ENCODE data around the gene ICOS.
"Not testable (repeated sequence)": the region's sequence is repeated elsewhere in the genome, so short reads cannot be mapped to it uniquely, and the experiment has no call there.

ICOS gene

DNA sequence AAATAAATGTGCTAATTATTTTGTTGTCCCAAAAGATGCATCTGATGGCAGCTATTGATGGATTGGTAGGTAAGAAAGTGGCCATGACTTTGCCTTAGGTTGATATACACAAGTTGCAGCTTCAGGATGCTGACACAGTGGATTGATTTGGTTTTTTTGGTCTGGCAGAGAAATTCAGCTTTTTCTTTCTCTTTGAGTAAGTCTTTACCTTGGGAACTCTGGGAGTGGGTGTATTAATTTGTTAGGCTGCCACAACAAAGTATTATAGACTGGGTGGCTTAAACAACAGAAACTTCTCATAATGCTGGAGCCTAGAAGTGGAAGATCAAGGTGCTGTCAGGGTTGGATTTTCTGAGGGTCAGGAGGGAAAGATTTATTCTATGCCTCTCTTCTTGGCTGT, 19.8 kb upstream of the ICOS start:
- FAIRE-seq (no peak), DNase-seq (ENCODE audit: low spot score) (no peak)

DNA sequence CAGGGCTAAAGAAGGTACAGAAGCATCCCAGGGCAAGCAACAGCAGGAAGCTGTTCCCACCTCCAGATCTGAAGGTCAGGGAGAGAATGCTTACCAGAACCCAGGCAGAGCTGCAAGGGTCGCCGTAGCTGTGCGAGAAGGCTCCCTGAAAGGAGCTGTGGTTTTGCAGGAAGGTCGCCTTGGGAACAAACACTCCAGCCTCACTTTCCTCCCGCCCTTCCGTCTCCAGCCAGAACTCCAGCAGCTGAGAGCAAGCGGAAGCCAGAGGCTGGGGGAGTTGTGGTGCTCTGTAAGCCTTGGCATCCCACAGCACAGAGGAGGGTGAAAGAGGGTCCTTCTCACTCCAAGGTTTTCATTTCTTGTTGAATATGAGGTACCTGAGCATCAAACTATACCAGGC, 18.3 kb upstream of the ICOS start:
- FAIRE-seq (no peak), DNase-seq (ENCODE audit: low spot score) (no peak)

DNA sequence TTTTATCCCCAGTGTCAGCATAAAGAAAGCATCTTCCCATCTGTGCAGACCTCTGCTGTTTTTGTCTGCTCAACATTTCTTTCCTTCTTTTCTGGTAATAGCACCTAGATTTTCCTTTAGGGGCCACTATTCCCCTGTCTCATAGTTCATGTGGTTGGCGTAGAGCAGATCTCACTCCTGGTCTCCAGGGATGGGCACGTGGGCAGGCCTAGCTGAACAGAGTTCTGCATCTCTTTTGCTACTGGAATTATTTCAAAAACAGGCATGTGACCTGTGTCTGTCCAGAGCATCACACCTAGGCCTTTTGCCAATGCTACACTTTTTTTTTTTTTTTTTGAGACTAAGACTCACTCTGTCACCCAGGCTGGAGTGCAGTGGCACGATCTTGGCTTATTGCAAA, 17.7 kb upstream of the ICOS start:
- FAIRE-seq: no peak
- DNase-seq (ENCODE audit: low spot score): no peak

DNA sequence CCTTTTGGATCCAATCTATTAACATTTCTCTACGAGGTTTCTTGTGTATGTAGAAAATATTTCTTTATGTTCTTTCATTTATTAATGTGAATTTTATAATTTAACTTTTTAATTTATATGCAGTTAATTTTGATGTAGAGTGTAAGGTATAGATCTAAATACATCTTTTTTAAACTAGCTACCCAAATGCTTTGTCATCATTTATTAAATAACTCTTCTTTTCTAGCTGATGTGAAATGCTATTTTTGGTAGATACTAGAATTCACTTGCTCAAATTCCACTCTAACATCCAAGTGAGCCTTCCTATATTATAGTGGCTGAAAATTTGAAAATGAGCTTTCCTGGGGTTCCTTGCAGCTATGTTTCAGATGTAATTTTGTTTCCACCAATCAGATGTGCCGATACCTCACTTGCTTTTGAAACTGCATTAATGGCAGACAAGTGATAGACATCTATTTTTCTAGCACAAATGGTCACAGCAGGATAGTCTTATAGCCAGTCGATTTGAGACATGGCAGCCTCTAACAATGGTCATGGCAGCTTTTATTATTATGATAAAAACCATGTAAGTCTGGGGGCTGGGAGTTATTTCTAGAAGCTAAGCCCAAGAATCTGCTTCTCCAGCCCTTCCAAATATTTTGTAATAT, 10.9 kb upstream of the ICOS start:
- DNase-seq (ENCODE audit: low spot score): no peak
- no peak for FAIRE-seq

DNA sequence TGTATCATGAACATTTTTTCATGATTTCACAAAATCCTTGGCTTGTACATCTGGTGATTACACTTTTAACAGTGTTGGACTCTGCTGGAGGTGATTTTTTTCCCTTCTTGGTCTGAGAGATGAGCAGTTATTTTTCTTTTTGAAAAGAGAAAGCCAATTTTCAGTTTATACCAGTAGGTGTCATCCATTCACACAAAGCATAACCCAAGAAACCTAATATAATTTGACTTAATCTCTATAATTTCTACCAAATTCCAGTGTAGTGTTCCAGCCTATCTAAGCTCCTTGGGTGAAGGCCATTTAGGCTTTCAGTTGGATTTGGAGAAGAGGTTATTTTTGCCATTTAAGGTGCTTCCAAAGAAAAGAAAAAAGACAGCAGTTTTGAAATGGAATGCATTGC, 7.7 kb upstream of the ICOS start:
- FAIRE-seq (no peak), DNase-seq (ENCODE audit: low spot score) (no peak)

DNA sequence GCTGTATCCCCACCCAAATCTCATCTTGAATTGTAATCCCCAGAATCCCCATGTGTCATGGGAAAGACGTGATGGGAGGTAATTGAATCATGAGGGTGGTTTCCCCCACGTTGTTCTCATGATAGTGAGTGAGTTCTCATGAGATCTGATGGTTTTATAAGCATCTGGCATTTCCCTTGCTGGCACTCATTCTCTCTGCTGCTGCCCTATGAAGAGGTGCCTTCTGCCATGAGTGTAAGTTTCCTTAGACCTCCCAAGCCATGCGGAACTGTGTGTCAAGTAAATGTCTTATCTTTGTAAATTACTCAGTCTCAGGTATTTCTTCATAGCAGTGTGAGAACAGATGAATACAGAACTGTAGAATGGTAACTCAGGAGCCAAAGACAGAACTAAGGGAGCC, 5.3 kb upstream of the ICOS start:
- not testable (repeated sequence) for DNase-seq (ENCODE audit: low spot score); FAIRE-seq

DNA sequence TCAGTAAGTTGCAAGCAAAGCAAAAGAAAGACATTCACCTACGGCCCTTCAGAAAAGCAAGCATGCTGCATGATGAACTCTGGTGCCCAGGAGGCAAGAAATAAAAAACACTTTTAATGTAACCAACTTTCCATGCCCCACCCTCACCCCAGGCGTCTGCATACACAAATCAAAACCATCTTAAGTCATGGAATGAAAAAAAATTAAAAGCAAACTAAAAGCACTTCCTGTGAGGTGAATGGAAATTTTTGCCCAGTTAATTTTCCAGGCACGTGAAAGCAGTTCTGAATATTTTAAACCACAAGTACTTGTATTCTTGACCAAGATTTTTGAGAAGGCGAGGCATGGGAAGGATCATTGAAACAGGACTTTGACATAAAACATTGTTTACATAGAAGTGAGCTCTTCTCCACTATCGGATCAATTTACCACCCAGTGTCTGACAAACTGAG, 2.5 kb upstream of the ICOS start:
- DNase-seq (ENCODE audit: low spot score): no peak
- no peak for FAIRE-seq

DNA sequence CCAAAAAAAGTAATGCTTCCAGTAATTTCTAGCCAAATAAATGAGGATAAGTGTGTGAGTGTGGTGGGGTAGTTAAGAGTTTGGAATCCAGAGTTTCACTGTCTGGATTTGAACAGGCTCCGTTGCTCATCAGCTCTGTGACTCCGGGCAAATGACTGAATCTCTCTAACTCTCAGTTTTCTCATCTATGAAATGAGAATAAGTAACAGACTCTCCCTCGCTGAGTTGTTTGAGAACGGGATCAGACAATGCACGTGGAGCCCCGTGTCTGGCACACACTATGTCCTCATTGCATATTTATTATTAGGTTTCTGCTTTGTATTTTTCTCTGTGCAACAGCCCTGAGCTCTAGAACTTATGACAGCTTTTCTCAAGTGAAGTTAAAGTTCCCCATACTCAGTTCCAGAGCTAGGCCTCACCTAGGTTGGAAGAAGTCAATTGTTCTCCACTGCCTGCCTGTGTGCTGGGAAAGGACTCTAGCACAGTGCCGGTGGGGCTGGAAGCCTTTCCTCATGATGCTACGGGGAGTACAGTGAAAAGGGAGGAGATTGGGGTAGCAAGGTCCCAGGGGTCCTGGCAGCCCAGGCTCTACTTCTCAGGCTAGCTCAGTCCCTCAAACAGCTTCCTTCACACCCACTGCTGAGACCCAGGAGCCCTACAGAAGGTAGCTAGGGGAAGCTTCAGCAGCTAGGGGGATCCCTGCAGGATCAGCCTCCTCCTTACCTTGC, 1.7 kb upstream of the ICOS start:
- FAIRE-seq: no peak
- DNase-seq (ENCODE audit: low spot score): no peak

DNA sequence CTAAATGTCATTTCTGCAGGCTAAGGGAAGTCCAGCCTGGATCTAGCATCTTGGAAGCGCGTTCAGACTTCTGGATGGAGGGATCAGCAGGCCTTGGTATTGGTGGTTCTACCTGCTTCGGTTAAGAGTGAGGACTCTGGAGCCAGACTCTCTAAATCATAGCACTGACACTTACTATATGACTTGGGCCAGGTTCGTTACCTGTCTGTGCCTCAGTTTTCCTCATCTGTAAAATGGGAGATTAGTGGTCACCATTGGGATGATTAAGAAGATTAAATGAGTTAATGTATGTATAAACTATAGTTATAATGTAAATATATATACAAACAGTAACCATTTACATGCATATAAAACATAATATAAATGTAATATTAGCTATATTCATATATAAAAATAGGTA, 995 bp upstream of the ICOS start:
- DNase-seq (ENCODE audit: low spot score): no peak
- FAIRE-seq: no peak

DNA sequence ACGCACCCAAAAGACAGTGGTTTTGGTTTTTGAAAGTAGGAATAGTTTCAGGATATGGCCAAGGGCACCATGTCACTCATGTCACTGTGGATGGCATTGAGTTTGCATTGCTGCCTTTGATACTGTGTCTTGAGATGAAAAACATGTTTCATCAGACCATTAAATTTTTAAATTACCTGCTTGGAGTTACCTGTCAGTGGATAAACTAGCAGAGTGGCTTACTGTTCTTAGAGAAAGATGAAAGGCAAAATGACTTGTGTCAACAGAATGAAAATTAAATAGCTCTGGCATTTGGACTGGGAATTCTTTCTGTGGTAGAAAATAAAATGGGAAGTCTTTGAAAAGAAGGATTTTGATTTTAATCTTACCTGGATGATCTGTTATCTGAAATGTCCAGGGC, 386 bp downstream of the ICOS start:
- FAIRE-seq (no peak), DNase-seq (ENCODE audit: low spot score) (no peak)

DNA sequence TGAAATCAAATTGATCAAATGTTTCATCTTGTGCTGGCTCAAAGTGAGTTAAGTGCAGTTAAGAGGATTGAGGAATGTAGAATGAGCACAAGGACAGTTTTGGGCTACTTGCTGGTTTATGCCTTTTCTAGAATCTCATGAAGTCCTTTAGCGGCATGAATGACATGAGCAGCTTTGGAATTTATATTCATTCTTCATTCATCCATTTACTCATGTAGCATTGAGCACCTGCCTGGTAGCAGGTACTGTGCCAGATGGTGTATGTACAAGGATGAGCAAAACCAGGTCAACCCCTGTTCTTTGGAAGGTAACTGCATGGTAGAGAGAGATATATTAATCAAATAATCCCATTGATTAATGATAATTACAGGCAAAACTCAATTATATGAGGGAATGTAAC, 1.2 kb downstream of the ICOS start:
- FAIRE-seq: no peak
- no peak for DNase-seq (ENCODE audit: low spot score)

DNA sequence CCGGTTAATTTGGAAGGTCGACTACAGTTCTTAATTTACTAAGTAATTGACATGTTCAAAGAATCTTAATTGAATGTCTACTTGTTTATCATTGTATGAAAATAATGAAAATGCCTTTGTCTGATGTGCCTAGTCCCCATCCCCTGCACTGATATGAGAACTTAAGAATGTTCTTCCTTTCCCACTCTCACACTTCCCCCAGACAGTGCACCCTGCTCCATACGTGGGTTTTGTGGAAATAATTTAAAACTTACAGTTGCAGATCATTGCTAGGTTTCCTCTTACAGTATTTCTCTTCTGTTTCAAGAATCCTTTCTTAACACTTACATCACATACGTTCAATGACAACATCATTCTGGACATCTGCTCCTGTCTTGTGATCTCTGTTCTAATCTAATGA, 3.5 kb downstream of the ICOS start:
- DNase-seq (ENCODE audit: low spot score) (no peak), FAIRE-seq (no peak)

DNA sequence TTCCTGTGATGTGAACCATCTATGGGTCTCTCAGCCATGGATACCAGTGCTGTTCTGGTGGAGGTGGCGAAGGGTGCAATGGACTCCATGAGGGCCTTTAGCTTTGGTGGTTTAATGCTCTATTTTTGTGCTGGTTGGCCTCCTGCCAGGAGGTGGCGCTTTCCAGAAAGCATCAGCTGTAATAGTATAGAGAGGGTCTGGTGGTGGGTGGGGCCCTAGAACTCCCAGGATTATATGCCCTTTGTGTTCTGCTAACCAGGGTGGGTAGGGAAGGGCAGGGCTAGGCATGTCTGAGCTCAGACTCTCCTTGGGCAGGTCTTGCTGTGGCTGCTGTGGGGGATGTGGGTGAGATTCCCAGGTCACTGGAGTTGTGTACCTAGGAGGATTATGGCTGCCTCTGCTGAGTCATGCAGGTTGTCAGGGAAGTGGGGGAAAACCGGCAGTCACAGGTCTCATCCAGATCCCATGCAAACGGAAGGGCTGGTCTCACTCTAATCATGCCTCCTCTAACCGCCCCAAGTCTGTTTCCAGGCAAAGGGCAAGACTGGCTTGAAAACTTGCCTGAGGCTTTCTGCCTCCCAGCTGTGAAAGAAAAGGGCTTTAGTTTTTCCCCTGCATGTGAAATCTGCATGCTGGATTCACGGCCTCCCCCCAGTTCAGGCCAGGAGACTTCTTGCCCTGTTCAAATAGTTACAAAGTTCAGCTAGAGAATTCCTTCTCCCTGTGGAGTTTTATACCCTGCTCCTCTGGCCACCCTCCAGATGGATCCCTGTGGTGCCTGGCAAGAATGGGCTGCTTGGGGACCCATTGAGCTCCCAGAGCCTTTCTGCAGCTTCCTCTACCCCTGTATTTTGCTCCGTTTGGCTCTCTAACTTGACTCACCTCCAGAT, 7.2 kb downstream of the ICOS start:
- DNase-seq (ENCODE audit: low spot score); FAIRE-seq: not testable (repeated sequence)

DNA sequence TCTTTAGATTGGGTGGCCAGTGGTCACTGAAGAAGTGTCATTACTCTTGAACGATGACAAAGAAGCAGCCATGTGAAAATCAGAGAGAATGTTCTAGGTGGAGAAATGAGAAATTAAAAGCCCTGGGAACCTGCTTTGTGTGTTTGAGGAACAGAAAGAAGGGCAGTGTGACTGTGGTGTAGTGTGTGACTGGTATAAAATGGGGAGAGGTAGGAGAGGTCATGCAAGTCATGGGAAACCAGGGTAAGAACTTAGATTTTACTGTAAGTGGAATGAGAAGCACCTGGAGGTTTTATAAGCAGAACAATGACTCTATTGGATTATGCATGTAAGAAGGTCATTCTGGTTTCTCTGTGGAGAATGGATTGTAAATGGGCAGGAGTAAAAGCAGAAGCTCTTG, 12.2 kb downstream of the ICOS start:
- FAIRE-seq: no peak
- no peak for DNase-seq (ENCODE audit: low spot score)

DNA sequence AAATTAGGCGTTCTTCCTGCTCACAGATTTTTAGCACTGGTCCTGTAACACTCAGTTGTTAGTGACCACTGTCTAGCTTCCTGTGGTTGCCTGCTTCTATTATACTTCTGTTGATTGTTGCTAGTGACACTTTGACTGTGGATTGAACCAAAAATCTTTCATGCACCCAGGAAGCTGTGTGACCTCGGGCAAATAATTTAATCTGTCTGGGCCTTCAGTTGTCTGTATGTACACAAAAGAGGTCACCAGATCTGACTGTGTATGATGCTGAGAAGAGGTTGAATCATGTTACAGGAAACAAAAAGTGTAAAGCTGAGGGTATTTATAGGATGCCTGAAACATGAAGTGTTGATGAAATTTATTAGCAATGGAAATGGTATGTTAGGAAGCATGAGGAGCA, 12.7 kb downstream of the ICOS start:
- DNase-seq (ENCODE audit: low spot score): no peak
- FAIRE-seq: no peak

DNA sequence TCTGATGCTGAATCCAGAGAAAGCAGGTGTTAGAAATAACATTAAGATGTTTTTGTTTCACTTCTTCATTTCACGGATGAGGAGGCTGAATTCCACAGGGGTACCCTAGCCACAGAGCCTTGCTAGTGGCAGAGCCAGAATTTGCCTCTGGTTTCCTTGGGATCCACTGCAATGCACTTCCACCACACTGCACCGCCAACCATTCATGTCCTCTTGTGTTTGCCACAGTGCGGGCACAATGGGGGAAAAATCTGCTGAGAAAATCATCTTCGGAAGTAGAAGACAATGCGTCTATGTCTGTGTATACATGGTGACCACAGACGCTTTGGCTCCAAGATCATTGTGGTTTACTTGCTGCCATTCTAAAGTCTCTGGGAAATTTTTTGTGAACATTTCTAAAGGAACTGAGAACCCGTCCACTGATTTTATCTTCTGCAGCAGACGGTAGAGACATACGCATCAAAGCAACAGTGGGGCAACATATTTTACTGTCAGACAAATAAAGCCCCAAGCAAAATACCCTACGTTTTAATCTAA, 14.9 kb downstream of the ICOS start:
- peak; percentile 26 for DNase-seq (ENCODE audit: low spot score)
- no peak for FAIRE-seq

DNA sequence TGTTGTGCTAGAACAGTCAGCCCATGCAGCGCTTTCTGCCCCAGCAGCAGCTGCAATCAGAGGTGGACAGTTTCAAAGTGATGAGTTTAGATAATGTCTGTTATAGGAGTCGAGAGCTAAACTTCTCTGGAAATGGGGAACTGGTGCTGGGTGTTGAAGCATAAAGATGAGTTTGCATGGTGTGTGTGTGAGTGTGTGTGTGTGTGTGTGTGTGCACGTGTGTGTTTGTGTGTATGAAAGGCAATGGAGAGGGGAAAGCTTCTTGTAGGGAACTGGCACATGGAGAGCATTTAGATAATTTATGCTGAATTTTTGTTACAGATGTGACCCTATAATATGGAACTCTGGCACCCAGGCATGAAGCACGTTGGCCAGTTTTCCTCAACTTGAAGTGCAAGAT, 22.7 kb downstream of the ICOS start:
- FAIRE-seq (no peak), DNase-seq (ENCODE audit: low spot score) (no peak)

DNA sequence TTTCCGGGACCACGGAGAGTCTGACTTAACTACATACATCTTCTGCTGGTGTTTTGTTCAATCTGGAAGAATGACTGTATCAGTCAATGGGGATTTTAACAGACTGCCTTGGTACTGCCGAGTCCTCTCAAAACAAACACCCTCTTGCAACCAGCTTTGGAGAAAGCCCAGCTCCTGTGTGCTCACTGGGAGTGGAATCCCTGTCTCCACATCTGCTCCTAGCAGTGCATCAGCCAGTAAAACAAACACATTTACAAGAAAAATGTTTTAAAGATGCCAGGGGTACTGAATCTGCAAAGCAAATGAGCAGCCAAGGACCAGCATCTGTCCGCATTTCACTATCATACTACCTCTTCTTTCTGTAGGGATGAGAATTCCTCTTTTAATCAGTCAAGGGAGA, 23.1 kb downstream of the ICOS start:
- DNase-seq (ENCODE audit: low spot score) (no peak), FAIRE-seq (no peak)

DNA sequence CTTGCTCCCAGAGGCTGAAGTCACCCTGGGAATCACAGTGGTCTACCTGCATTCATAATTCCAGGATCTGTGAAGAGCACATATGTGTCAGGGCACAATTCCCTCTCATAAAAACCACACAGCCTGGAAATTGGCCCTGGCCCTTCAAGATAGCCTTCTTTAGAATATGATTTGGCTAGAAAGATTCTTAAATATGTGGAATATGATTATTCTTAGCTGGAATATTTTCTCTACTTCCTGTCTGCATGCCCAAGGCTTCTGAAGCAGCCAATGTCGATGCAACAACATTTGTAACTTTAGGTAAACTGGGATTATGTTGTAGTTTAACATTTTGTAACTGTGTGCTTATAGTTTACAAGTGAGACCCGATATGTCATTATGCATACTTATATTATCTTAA, 24.2 kb downstream of the ICOS start:
- DNase-seq (ENCODE audit: low spot score) (no peak), FAIRE-seq (no peak)

DNA sequence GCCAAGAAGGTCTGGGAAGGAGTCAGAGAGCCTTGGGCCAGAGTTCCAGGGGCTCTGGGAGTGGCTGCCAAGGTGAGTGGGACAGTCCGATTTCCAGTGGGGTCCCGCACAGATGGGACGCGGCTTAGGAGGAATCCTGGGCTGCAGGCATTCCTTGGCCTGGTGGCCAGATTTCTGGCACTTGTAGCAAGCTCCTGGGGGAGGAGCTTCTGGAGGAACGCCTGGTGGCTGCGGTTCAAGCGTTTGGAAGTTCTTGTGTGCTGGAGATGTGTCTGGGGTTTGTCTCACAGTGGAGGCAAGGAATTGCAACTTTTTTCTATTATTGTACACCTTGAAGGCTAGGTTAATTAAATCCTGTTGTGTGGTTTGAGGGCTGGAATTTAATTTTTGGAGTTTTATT, 28.6 kb downstream of the ICOS start:
- DNase-seq (ENCODE audit: low spot score); FAIRE-seq: not testable (repeated sequence)

DNA sequence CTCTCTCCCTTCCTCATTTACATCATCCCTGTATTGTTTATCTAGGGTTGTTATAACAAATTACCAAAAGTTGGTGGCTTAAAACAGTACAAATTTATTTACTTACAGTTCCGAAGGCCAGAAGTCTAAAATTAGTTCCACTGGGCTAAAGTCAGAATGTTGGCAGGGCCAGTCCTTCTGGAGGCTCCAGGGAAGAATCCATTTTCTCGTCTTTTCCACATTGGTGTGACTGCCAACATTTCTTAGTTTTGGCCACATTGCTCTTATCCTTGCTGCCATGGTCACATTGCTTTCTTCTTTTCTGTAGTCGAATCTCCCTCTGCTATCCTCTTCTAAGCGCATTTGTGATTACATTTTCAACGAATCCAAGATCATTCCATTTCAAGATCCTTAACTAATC, 34.7 kb downstream of the ICOS start:
- DNase-seq (ENCODE audit: low spot score): no peak
- no peak for FAIRE-seq

DNA sequence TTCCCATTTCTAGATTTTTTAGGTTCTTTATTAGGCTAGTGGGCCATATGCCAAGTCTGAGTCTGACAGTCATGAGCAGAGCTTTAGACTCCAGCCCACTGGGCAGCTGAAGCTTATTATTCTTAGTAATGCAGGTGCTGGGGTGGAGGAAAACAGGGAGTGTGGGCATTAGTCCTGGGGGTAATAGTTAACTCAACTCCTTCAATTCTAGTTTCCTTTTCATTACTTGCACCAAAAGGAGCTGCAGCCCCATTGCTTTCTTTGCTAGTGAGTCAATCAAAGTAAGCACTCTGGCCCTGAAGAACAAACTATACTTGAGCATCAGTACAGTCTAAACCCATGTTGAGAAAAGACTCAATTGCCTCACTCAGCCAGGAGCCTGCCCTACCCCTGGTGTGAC, 35.5 kb downstream of the ICOS start:
- no peak for DNase-seq (ENCODE audit: low spot score)

More for the DNA sequence above, 35.5 kb downstream of the ICOS start:
- FAIRE-seq: no peak
